ENCODE data around the gene GID4.

GID4 gene

GRCh38 chr17:18093616-18094408 lies 54.6 kb downstream of the GID4 start:
- in situ Hi-C loops (cut with MboI; ENCODE audit: low sequenced_read_pairs): no loop called here

- in situ Hi-C loops (cut with MboI; ENCODE audit: low sequenced_read_pairs): no loop called here
Observed at GRCh38 chr17:18094409-18094807, 55.2 kb downstream of the GID4 start.

- in situ Hi-C loops (cut with MboI; ENCODE audit: low sequenced_read_pairs): no loop called here
Observed at GRCh38 chr17:18099516-18099915, 60.3 kb downstream of the GID4 start.

GRCh38 chr17:18100616-18101015 lies 61.4 kb downstream of the GID4 start:
- in situ Hi-C loops (cut with MboI; ENCODE audit: low sequenced_read_pairs): no loop called here

GRCh38 chr17:18101828-18102227 lies 62.6 kb downstream of the GID4 start:
- in situ Hi-C loops (cut with MboI; ENCODE audit: low sequenced_read_pairs): no loop called here

GRCh38 chr17:18102640-18103039 lies 63.4 kb downstream of the GID4 start:
- in situ Hi-C loops (cut with MboI; ENCODE audit: low sequenced_read_pairs): no loop called here

- in situ Hi-C loops (cut with MboI; ENCODE audit: low sequenced_read_pairs): no loop called here
Observed at GRCh38 chr17:18105027-18105426, 65.8 kb downstream of the GID4 start.

- in situ Hi-C loops (cut with MboI; ENCODE audit: low sequenced_read_pairs): no loop called here
Observed at GRCh38 chr17:18105595-18105994, 66.4 kb downstream of the GID4 start.

GRCh38 chr17:18106211-18106610 lies 67.0 kb downstream of the GID4 start:
- in situ Hi-C loops (cut with MboI; ENCODE audit: low sequenced_read_pairs): no loop called here

- in situ Hi-C loops (cut with MboI; ENCODE audit: low sequenced_read_pairs): no loop called here
Observed at GRCh38 chr17:18107061-18107790, 68.0 kb downstream of the GID4 start.

GRCh38 chr17:18107971-18108370 lies 68.8 kb downstream of the GID4 start:
- in situ Hi-C loops (cut with MboI; ENCODE audit: low sequenced_read_pairs): no loop called here

GRCh38 chr17:18108401-18109312 lies 69.4 kb downstream of the GID4 start, which contains the start of gene MYO15A:
MYO15A (plus strand) TSS chr17:18108756; CDS start chr17:18118801, 10,045 bp downstream.
- in situ Hi-C loops (cut with MboI; ENCODE audit: low sequenced_read_pairs): no loop called here

- in situ Hi-C loops (cut with MboI; ENCODE audit: low sequenced_read_pairs): no loop called here
Observed at GRCh38 chr17:18109935-18110485, 70.8 kb downstream of the GID4 start.

- in situ Hi-C loops (cut with MboI; ENCODE audit: low sequenced_read_pairs): no loop called here
Observed at GRCh38 chr17:18110636-18111145, 71.5 kb downstream of the GID4 start.

GRCh38 chr17:18111330-18111971 lies 72.2 kb downstream of the GID4 start:
- in situ Hi-C loops (cut with MboI; ENCODE audit: low sequenced_read_pairs): no loop called here

- in situ Hi-C loops (cut with MboI; ENCODE audit: low sequenced_read_pairs): no loop called here
Observed at GRCh38 chr17:18115517-18115916, 76.3 kb downstream of the GID4 start.

- in situ Hi-C loops (cut with MboI; ENCODE audit: low sequenced_read_pairs): no loop called here
Observed at GRCh38 chr17:18116078-18116477, 76.9 kb downstream of the GID4 start.

GRCh38 chr17:18117533-18117932 lies 78.3 kb downstream of the GID4 start:
- in situ Hi-C loops (cut with MboI; ENCODE audit: low sequenced_read_pairs): no loop called here
